GM18520 (cell line): ENCODE measurements around the gene ADARB2.

Experiments
- ATAC-seq: cut with Tn5 transposase; IDR thresholded peaks from one replicate; pipeline ENCODE4 v1.9.1; 2021; ENCODE audit not compliant: unreplicated experiment

The ADARB2 gene

DNA sequence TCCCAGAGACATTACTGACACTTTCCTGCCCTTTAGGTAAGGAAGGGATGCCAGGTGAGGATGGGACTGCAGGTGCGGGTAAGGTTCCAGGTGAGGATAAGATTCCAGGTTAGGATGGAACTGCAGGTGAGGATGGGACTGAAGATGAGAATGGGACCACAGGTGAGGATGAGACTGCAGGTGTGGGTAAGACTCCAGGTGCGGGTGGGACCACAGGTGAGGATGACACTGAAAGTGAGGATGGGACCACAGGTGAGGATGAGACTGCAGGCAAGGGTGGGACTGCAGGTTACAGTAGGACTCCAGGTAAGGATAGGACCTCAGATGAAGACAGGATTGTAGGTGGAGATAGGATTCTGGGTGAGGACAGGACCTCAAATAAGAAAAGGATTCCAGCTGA, 358.9 kb downstream of the ADARB2 start:
- ATAC-seq, result no peak

- ATAC-seq, result no peak
Measured at GRCh38 chr10:1377740-1378397, 359.5 kb downstream of the ADARB2 start.

GRCh38 chr10:1377231-1377630, 360.1 kb downstream of the ADARB2 start:
- ATAC-seq, result no peak

DNA sequence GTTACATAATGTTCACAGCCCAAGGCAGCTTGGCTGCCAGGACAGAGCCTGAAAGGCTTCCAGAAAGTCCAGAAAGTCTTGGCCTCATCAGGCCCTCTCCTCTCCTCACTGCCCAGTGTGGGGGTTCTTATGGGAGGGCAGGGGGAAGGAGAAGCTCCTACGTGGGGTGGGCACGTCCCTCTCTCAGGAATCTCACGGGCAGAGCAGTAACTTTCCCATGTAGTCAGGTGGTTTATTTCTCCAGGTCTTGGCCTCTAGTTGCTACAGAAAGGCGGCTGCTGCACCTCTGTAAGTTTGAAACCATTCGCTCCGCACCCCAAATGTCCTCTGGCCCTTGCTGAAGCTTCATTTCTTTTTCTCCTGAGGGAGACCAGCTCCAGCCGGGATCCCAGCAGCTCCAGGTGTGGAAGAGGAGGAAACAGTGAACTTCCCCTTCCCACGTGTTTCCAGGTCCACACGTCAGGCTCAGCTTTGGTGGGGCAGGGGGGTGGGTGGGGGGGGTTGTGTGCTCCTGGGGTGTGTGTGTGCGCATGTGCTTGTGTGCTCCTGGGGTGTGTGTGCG, 360.9 kb downstream of the ADARB2 start:
- ATAC-seq, result no peak

DNA sequence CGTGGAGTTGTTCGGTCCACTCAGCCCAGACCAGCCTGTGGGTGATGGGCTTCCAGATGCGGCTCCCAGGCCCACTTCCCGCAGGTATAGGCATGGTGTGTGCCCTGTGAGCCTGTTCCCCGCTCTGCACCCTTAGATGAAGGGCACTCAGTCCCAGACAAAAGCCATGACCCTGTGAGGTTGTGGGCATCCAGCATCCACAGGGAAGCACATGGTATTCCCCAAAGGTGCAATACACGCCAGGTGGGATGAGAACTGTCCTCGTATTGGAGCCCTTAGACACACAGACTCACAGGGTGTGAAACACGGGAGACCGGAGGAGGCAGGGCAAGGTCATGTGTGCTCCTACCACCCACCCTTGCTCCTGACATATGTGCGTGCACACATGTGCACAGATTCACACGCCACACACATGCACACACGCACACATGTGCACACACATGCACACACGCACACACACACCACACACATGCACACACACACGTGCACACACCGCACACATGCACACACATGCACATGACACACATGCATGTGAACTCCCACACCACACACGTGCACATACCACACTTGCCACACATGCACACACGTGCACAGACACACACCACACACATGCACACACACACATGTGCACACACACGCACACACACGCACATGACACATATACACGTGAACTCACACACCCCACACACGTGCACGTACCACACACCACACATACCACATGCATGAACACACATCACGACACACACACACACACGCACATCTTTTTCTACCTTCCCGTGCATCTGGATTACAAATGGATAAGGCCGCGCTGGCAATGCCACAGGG, 361.8 kb downstream of the ADARB2 start:
- no peak for ATAC-seq

GRCh38 chr10:1374511-1375345, 362.6 kb downstream of the ADARB2 start:
- no peak for ATAC-seq

- no peak for ATAC-seq
Measured at GRCh38 chr10:1373287-1373686, 364.0 kb downstream of the ADARB2 start.

DNA sequence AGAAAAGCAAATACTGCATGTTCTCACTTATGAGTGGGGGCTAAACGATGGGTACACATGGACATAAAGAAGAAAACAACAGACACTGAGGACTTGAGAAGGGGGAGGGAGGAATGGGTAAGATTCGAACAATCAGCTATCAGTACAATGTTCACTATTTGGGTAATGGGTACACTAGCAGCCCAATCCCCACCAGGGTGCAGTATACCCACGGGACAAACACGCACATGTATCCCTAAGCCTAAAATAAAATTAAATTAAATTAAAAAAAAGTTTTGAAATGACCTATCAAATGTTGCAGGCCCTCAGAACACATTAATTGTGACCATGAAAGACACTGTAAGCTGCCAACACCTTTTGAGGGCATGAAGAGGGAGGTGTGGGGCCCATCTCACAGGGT, 365.1 kb downstream of the ADARB2 start:
- ATAC-seq, result no peak

DNA sequence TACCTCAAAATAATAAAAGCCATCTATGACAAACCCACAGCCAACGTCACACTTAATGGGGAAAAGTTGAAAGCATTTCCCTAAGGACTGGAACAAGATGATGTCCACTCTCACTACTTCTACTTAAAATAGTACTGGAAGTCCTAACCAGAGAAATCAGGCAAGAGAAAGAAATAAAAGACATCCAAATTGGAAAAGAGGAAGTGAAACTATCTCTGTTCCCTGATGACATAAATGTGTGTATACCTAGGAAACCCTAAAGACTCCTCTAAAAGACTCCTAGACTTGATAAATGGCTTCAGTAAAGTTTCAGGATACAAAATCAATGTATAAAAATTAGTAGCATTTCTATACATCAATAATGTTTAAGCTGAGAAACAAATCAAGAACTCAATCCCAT, 367.0 kb downstream of the ADARB2 start:
- no peak for ATAC-seq

- no peak for ATAC-seq
Measured at GRCh38 chr10:1369665-1370064, 367.7 kb downstream of the ADARB2 start.

- no peak for ATAC-seq
Measured at GRCh38 chr10:1369197-1369596, 368.1 kb downstream of the ADARB2 start.

GRCh38 chr10:1368842-1369171, 368.5 kb downstream of the ADARB2 start:
- ATAC-seq, result no peak

- no peak for ATAC-seq
Measured at GRCh38 chr10:1367938-1368841, 369.1 kb downstream of the ADARB2 start.

GRCh38 chr10:1366811-1367425, 370.4 kb downstream of the ADARB2 start:
- ATAC-seq, result no peak

DNA sequence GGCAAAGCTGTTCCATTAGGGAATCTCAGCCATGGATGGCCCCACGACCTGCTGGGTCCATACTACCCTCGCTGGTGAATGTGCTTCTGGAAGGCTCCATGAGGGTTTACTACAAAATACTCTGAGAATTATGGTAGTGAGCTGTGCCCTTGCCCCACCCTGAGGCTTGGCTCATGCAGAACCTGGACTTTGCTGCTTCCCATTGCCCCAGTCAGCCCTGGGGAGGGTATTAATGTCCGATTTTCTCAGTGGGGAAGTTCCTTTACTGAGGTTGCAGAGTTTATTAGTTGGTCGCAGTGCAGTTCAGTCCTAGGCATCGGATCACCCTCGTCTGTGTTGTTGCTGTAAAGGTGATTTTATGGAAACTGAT, 371.0 kb downstream of the ADARB2 start:
- ATAC-seq, result no peak

DNA sequence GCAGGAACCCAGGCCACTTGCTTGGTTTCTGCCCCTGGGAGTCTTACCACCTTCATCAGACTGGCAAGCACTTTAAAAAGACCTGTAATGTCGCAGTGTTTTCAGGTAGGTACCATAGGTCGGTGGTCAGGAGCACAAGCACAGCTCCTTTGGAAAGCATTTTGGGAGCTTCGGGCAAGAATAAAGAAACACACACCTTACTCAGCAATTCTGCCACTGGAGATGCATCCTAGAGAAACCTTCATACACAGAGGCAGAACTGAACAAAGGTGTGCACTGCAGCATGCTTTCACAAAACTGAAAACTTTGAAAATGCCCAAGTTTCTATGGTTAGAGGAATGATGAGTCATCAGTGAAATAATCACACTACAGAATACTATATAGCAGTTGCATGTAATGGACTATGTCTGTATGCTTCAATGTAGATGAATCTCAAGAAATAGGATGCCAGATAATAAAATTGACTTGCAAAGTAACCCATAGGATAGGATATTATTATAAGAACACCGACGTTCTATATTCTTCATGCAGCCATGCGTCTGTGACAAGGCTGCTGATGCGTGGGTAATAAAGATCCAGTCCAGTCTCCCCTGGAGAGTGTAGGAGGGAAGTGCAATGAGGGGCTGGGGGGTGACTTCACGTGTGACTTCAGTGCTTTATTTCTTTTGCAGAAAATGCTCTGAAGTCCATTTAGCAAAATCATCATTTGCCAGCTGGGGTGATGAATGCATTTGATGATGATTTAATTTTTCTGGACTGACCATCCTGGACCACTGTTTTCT, 371.6 kb downstream of the ADARB2 start:
- no peak for ATAC-seq

DNA sequence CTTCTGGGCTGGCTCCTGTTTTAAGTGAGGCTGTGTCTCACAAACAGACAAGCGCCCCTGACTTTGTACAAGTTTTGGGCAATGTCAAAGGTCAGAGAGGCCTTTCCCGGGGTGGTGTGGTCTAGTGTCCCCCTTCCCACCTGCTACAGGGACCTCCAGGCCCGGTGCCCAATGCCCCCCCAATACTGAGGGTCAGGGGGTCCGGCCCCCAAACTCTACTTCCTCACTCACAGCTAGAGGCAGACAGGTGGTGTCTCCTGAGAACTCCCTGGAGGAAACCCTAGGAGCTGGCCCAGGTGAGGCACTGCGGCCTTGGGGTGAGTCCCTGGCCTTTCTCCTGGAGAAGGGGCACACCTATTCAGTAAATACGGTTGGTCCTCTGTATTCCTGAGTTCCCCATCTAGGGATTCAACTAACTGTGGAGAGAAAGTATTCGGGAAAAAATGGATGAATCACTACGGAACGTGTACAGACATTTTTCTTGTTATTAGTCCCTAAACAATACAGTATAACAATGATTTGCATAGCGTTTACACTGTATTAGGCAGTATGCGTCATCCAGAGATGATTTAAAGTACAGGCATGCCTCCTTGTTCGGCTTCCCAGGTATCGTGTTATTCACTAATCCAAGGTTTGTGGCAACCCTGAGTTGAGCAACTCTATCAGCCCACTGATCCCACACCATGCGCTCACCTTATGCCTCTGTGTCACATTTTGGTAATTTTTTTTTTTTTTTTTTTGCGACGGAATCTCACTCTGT, 373.0 kb downstream of the ADARB2 start:
- no peak for ATAC-seq

GRCh38 chr10:1363446-1364121, 373.7 kb downstream of the ADARB2 start:
- no peak for ATAC-seq
